ENCODE data around the gene SLPI.

DNA sequence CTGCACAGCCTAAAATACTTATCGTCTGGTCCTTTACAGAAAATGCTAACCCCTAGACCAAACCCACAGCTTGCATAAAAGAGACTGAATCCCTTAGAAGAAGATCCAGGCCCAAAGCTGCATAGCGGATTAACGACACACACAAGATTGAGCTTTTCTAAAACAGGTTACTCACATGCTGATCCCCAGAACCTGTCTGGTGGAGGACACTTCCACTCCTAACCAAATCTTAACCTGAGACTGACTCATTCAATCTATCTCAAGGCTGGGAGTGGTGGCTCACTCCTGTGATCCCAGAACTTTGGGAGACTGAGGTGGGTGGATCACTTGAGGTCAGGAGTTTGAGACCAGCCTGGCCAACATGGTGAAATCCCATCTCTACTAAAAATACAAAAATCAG lies 2.8 kb upstream of the SLPI start:
- TF ChIP-seq CTCF (IDR thresholded peaks at IDR 0.05) (no peak), EZH2phosphoT487 (IDR thresholded peaks at IDR 0.05) (no peak)

Data from neural progenitor cell (in vitro differentiated cells).